ENCODE data around the gene EHMT1.
"Not testable (repeated sequence)": the region's sequence is repeated elsewhere in the genome, so short reads cannot be mapped to it uniquely, and the experiment has no call there.

EHMT1 gene

DNA sequence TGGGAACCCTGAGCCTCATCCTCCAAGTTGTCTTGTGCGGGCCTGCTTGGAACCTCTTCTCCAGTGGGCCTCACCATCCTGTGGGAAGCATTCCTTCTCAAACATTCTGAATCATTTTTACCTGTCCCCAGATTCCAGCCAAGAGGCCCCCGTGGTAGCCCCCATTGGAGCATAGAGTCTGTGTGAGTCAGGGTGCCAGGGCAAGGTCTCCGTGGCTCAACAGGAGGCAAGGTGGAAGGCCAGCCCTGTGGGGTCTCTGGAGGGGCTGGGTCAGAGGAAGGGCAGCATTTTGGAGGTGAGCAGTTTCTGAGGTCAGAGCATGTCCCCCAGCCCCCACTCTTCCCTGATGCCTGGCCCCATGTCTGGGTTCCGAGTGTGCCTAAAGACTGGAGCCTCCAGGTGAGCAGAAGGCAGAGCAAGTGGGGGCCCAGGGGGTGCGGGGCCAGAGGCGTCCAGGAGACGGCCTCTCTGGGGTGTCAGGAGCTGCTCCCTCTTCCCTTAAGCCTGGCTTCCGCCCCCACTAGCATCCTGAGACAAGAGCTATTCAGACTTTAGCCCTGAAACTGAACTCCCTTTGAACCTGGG, 260.9 kb downstream of the EHMT1 start:
- no peak for DNase-seq

DNA sequence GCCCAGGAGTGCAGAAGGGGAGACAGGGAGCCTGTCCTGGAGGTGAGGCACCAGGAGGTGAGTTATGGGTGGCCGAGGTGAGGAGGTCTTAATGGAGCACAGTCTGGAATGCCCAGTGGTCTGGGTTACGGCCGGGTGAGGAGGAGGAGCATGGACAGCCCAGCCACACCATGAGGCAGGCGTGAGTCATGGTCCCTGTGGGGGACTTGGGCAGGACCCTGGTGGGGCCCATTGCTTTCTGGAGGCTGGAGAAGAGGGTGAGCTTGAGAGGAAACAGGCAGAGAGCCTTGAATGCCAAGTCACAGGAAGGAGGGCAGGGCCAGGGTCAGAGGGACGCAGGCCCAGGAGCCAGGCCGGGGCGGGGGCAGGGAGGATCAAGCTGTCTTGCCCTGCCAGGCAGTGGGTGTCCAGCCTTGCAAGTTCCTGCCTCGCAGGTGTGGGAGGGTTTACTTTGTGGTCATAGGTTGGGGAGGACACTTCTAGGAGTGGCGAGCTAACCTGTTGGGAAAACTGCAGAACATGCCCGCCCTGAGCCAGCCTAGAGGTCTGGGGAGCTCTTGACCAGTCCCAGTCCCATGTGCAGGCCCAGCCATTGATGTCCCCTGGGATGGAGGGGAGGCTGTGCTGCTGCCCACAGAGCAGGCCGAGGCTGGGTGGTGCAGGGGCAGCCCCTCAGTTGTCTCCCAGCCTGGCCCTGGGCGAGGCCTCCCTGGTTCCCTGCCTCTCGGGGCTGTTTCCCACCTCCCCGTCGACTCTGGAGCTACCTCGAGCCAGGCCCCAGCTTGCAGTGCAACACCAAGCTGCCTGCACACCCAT, 261.6 kb downstream of the EHMT1 start:
- no peak for DNase-seq

- DNase-seq: no peak
These were observed 262.2 kb downstream of the EHMT1 start for GRCh38 chr9:137880976-137881530.

- no peak for DNase-seq
These were observed 263.0 kb downstream of the EHMT1 start for GRCh38 chr9:137881591-137882505.

DNA sequence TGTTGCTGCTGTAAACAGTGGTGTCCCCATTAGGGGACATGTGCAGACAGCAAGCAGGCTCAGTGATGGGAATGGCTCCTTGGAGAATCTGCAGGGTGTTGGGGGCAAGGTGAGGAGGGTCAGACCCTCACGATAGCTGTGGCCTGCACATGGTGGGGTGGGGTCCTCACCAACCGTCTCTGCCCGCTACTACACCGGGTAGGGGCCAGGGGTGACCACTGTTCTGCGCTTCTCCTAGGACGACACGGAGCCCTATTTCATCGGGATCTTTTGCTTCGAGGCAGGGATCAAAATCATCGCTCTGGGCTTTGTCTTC, 263.7 kb downstream of the EHMT1 start:
- no peak for DNase-seq

- not testable (repeated sequence) for DNase-seq
These were observed 265.2 kb downstream of the EHMT1 start for GRCh38 chr9:137883977-137884376.

GRCh38 chr9:137884547-137884946, 265.7 kb downstream of the EHMT1 start:
- DNase-seq: peak; percentile 17

DNA sequence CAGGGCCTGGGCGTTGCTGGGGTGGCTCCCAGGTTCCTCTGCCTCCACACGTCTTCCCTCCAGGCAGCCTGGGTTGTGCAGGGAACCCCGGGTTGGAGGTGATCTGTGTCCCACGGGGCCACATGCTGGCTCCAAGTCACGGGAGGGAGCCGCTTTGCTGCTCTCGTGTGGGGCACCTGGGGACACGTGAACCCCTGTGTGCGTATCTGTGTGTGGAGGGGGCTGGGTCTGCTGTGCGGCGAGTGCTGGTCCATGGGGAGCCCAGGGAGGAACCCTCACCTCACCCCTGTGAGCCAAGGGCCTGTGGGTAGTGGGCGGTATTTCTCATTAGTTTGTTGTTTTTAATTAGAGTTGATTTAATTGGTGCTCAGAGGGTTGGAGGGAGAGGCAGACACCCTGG, 266.3 kb downstream of the EHMT1 start:
- not testable (repeated sequence) for DNase-seq
